Stimulated activated CD8-positive, alpha-beta memory T cell treated with anti-CD3 and anti-CD28 coated beads, Interleukin-7, amount 100 ng/mL, for 24 hours (primary cell): ENCODE data around the gene MTHFD2L.
"Not testable (repeated sequence)": the region's sequence is repeated elsewhere in the genome, so short reads cannot be mapped to it uniquely, and the experiment has no call there.

ENCODE experiments used
- DNase-seq: peaks from one replicate; pipeline ENCODE4 v3.0.0-alpha.2; 2020; ENCODE audit warnings: low read depth

MTHFD2L gene

DNA sequence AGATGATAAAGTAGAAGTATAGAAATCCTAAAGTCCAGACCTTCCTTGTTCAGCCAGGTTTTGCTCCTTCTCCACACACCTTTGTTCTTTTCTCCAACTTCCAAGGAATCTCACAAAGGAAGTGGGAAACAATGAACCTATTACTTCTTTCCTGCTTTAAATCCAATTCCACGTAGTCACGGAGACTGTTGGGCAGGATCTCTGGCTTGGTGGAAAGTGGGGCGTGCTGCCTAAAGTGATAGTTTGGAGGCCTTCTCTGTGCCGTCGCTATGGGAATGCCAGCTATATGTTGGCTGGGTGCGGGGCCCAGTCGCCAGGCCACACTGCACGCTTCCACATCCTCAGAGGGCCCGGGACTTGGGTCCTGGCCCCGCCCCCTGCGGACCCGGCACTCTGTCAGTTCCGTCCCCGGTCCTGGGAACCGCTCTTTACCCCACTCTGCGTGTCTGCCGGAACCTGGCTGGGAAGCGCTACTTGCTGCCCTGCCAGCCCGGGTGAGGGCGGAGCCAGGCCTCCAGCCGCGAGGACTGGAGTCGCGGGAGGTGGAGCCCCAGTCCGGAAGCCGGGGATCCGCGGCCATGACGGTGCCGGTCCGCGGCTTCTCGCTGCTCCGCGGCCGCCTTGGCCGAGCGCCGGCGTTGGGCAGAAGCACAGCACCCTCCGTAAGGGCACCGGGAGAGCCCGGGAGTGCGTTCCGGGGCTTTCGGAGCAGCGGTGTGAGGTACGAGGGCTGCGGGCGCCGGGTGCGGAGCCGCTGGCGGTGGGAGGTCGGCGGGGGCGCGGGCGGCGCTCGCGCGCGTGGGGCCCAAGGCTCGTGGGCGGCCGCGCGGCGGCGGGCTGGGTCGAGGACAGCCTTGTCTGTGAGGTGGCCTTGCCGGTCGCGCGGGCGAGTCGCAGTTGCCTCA, at the start of gene MTHFD2L:
TSS of gene MTHFD2L (plus strand) at position 558 of the 905 bp plus-strand sequence. CDS start at position 579, 21 bp downstream.
- peak; percentile 67 for DNase-seq

DNA sequence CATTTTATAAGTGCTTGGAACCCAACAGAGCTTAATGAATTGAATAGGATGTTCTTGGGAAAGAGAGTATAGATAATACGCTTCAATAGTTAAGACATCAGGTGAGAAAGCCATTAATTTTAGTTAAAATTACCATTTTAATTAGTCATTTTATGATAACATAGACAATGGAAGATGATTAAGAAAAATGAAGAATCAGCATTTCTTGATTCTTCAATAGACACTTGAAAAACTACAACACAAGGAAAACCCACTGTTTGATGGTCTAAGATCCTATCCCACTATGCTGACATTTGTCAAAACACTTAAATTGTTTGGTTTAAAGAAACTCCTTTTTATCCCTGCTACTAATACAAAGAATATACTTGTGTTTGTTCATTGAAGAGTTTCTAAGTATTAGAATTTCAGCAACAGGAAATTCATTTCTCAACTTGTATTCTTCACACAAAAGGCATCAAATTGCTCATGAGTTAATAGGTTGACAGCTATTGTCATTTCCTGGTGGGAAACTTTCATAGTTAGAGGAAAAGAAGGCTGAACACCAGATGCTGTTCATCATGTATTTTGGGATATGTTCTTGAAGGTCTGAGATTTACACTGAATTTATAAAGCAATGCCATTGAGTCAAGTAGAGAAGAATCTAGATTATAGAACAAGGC, 49.3 kb upstream of the MTHFD2L start:
- no peak for DNase-seq

DNA sequence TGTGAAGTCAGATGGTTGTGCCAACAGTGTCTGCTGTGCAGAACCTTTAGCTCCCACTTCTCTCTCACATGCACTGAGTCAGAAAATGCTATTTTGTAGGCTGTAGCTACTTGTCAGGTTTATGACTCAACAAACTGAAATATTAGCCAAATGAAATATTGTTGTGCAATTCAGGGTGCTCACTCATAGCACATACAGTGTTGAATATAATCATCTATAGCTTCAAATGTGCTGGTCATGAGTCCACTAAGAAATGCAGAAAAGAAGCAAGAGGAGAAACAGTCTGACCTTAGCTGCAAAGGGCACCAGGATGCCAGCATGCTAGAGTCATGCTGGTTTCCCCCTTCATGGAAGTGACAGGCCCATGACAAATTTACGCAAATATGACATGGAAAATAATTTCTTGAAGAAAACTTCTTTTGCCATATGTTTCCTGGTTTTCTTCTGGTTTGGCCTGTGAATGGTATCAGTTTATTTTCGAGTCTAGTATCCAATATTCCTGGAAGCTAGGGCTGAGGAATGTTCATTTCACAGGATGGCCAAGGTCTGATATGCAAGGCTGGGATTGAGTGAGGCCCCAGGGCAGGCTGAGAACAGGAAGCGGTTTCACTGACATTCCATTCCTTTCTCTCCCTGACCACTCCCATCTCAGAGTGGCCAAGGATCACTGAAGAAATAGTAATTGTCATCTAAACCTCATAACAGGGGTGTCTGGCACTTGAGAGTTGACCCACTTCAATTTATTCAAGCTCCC, 48.6 kb upstream of the MTHFD2L start:
- no peak for DNase-seq

DNA sequence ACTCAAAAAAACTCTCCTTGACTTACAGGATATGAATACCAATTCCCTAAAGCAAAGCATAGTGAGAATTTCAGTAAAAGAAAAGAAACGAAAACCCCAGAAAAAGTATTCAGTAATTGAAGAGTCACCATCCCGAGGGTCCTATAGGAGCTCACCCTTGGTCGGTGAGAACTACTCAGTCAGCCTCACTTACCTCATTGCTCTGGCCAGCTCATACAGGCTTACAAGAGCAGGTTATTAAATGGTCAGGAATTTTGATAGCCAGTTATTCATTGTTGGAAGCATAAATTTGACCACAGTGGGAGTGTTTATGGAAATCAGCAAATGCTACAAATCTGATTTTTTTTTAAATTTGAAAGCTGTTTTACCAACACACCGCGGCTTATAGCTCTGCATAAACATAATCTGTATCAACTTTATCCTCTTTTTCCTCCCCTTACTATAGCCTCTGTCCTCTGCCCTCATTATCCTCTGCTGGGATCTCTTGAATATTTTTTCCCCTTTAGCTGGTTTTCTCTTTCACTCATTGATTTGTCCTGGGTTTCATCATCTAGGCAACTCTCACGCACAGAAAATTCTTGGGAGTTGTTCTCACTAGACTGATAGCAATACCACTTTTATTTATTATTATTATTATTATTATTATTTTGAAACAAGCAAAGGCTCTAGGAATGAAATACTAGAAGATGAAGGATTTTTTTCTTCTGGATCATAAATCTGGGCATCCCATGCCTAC, 47.9 kb upstream of the MTHFD2L start:
- no peak for DNase-seq

DNA sequence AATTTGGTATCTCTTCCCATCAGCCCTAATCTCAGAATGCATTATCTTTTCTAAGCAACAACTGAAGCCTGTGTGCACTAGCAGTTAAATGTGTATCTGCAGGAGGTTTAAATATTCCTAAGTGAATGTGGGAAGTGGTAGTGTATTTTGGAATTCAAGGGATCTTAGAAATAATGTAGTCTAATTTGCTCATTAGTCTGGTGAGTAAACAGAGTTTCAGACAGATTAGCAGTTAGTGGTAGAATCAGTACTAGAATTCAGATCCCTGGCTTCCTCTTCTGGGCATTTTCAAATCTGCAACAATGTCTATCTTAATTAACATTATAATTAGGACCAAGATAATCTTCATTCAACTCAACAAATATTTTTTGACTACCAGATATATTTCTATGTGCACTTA, 47.2 kb upstream of the MTHFD2L start:
- no peak for DNase-seq

DNA sequence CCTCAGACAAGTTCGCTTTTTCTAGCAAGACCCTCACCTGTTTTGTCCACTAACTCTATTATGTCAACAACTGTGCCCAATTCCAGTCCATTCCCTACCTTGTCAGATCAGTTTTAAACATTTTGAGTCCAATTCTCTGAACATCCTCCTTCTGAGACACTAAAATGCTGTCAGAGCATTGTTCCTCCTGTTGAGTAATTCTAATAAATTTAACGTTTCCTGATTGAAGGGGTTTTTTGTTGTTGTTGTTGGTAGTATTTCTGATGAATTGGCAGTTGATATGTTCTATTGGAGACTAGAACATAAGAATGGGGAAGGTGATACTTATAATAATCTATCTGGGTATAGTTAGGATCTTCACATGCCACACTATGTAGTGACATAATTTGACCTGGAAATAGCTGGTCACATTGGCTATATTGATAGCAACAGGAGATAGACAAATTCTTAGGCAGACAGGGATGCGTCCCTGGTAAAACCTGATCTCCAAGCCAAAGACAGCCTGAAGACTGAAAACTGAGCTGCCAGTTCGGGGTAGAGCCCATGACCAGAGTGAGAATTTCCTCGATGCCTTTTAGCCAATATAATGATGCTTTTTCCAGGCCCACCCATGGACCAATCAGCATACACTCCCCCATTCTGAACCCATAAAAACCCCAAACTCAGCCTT, 46.5 kb upstream of the MTHFD2L start:
- no peak for DNase-seq

DNA sequence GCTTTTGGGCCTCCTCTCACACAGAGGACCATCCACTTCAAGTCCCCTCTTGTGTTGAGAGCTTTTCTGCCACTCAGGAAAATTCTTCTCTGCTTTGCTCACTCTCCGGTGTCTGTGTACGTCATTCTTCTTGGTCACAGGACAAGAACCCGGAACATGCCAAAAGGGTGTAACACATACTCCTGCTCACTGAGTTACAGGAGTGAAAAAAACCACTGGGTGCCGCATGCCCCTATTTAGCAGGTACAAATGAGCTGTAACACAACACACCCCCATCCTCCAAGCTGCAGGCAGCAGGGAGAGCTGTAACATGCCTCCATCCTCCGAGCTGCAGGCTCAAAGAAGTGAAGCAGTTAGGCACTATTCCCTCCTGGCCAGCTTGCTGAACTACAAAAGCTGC, 45.9 kb upstream of the MTHFD2L start:
- no peak for DNase-seq

DNA sequence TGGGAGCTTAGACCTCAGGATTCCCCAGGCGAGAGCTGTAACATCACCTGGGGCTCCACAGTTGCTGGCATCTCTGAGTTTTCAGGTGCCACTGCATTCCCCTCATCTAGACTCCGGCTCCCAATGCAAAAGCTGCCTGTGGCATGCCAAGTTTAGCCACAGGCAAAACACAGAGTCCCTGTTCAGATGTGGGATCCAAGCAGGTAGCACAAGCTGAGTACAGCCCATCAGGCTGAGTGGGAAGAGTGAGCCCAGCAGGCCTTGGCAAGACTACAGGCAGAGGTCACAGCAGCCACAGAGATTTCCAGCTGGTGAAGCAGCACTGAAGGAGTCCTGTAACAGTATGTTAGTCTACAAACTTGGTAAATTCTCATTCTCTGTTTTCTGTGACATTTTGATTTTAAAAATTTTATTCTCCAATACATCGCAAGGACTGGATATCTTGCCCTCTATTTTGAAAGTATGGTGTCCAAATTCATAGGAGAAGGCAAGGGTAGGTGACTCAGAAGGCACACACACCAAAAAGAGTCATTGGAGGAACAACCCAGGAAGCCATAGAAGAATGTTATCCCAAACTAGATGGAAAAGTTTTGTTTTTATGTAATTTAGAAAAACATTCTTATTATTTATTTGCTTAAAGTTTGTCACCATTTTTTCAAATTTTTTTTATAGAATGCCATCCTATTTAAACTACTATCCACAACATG, 45.4 kb upstream of the MTHFD2L start:
- DNase-seq: no peak

DNA sequence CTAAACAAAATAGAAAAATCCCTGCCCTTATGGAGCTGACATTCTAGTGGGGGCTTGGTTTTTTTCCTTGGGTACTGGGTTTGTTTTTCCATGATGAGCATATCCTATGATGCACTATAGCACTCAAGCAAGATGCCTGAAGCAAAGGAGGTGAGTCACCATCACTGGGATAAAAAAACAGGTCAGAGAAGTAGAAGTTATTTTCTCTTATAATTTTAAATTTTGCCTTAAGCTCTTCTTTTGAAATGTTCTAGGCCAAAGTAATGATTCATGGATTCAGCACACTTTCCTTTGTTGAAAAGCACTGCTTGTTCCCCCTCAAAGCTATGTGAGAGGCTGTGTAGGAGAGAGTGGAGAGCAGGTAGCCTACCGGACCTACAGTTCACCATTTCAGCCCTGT, 43.7 kb upstream of the MTHFD2L start:
- DNase-seq: no peak

DNA sequence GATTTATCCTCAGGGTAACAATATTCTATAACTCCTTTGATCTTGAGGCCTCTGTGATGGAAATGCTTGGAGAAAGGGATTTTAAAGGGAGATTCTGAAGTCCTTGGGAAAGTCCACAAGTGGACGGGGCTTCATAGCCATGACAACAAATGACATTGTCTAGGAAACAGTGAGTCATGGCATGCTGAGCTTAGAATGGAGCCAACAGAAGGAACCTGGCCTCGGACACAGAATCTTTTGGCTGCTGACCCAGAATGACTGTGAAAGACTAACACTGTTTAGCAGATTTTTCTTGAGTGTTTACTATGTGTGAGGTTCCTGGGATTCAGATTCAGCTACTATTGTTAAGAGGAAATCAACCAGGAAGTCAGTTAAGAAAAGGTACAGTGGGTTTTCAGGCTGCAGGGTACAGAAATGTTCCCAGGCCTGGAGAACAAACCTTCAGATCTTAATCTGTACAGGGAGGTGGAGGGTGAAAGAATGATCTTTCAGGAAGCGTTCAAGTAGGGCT, 40.8 kb upstream of the MTHFD2L start:
- no peak for DNase-seq

DNA sequence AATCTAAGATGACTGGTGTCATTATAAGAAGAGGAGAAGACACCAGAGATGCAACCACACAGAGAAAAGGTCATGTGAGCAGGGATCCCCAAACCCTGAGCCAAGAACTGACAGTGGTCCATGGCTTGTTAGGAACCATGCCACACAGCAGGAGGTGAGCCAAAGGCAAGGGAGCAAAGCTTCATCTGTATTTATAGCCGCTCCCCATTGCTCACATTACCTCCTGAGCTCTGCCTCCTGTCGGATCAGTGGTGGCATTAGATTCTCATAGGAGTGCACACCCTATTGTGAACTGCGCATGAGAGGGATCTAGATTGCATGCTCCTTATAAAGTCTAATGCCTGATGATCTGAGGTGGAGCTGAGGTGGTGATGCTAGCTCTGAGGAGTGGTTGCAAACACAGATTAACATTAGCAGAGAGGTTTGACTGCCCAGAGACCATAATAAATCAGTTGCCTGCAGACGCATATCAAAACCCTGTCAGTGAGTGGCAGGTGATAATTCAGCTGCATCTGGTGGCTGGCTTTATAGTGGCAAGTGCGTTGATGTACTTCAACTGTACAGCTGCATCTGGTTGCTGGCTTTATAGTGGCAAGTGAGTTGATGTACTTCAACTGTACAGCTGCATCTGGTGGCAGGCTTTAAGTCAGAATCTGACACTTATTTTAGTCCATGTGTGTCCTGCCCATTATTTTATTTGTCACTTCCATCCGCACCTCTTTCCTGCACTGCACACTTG, 39.1 kb upstream of the MTHFD2L start:
- DNase-seq: no peak

DNA sequence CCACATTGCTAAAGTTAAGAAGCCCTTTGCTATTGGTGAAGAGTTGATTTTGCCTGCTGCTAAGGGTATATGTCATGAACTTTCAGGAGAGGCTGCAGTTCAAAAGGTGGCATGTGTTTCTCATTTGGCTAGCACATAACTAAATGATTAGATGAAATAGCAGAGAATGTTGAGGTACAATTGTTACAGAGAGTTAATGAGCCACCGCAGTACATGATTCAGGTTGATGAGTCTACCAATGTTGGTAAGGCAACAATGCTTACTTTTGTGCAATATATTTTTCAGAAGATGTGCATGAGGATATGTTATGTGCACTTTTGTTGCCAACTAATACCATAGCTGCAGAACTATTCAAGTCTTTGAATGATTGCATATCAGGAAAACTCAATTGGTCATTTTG, 37.8 kb upstream of the MTHFD2L start:
- no peak for DNase-seq

DNA sequence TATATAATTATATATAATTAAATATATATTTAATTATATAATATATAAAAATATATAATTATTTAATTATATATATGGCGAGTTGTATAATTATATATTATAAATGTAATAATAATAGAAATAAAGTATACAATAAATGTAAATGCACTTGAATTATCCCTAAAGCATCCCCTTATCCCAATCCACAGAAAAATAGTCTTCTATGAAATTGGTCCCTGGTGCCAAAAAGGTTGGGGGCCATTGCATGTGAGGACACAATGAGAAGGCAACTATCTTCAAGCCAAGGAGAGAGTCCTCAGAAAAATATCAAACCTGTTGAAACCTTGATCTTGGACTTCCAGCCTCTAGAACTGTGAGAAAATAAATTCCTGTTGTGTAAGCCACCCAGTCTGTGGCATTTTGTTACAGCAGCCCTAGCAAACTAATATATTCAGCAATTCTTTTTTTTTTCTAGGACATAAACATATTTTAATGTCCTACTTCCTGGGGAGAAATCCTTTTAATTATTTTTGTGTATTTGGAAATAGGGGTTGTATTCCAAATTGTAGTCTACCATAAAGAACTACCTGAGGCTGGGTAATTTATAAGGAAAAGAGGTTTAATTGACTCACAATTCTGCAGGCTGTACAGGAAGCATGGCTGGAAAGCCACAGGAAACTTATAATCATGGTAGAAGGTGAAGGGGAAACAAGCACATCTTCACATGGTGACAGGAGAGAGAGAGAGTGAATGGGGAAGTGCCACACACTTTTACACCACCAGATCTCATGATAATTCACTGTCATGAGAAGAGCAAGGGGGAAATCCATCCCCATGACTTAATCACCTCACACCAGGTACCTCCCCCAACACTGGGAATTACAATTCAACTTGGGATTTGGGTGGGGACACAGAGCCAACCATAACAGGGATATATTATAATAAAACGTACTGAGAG, 36.0 kb upstream of the MTHFD2L start:
- DNase-seq: no peak

DNA sequence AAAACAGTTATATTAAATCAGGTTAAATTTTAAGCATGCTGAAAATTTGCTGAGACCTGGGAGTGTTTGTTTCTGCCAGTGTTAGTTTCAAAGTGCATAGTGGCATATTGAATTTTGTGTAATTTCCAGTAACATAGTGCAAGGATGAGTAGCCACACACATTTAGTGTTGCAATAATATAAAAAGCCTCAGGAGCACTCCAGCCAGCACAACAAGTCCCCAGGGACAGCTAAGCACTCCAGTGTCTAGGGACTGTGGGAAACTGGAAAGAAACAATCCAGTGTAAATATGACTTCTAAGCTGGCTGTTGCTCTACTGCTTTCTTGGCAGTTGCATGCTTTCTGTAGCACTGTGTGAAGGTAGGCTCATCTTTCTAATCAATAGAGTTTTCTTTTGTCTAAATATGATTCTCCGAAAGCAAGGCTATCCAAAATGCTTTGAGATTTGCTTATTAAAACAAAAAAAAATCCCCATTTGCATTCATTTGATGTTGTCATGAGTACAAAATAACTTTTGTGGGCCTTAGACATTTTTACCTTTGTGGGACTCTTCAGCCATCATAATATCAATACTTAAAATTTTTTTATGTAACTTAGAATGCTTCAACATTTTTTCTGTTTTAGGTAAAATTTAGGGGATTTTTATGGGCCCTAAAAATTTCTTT, 34.7 kb upstream of the MTHFD2L start:
- no peak for DNase-seq

DNA sequence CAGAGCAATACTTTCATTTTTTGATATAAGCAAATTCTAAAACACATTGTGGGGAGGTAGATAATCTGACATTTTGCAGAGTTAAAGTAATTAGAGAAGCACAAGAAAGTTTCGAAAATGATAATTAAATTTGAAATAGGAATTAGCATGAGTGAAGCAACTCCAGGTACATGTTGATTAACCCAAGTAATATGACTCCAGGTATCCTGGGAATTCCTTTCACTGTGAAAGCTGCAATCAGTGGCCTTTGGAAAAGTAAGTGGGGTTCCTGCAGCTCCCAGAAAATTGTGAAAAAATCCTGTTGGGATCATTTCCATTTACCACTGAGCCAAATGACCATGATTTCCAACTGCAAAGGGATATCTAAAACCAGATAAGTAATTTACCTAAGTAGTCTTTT, 32.9 kb upstream of the MTHFD2L start:
- no peak for DNase-seq

DNA sequence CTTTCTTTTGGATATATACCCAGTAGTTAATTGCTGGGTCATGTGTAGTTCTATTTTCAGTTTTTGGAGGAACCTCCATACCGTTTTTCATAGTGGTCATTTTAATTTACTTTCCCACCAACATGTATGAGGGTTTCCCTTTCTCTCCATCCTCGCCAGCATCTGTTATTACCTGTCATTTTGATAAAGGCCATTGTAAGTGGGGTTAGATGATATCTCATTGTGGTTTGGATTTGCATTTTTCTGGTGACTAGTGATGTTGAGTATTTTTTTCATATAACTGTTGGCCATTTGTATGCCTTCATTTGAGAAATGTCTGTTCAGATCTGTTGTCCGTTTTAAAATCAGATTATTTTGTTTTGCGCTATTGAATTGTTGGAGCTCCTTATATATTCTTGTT, 30.2 kb upstream of the MTHFD2L start:
- DNase-seq: no peak

DNA sequence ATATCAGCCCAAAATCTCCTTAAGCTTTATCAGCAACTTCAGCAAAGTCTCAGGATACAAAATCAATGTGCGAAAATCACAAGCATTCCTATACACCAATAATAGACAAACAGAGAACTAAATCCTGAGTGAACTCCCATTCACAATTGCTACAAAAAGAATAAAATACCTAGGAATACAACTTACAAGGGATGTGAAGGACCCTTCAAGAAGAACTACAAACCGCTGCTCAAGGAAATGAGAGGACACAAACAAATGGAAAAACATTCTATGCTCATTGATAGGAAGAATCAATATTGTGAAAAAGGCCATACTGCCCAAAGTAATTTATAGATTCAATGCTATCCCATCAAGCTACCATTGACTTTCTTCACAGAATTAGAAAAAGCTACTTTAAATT, 27.1 kb upstream of the MTHFD2L start:
- DNase-seq: not testable (repeated sequence)

DNA sequence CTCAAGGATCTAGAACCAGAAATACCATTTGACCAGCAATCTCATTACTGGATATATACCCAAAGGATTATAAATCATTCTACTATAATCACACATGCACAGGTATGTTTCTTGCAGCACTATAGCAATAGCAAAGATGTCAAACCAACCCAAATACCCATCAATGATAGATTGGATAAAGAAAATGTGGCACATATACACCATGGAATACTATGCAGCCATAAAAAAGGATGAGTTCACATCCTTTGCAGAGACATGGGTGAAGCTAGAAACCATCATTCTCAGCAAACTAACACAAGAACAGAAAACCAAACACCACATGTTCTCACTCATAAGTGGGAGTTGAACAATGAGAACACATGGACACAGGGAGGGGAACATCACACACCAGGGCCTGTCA, 25.7 kb upstream of the MTHFD2L start:
- DNase-seq: not testable (repeated sequence)
